HEK293 (cell line): Measurements from ENCODE around the gene ADIG.

Experiments
- CTCF ChIA-PET: fragments of 350-600 bp; formaldehyde crosslinking; extraction: SDS; loops from one replicate; lab custom pipeline; 2021; ENCODE audit warnings: antibody characterized with exemption; lab: Yijun Ruan, JAX
- POLR2A ChIA-PET: fragments of 300-600 bp; formaldehyde crosslinking; extraction: SDS; loops from one replicate; lab custom pipeline; 2020; ENCODE audit warnings: antibody characterized with exemption, inconsistent platforms; lab: Yijun Ruan, JAX
- H3K27ac ChIP-seq: fragments of 200-500 bp; sonication (Bioruptor generic); 2 replicates; pipeline ENCODE4 v1.5.1; 2014; ENCODE audit warnings: low read depth, low read length, control low read depth, inconsistent platforms; ENCODE audit errors: extremely low read depth
- H3K36me3 ChIP-seq, 2 experiments: fragments of 200-500 bp in 1 of 2; sonication (Bioruptor generic) in 1 of 2; 1 replicate in 1 of 2; 2 replicates in 1 of 2; pipeline ENCODE4 v1.5.1; 2014 to 2017; ENCODE audit warnings: inconsistent platforms in 2 of 2, low read length in 2 of 2; ENCODE audit not compliant: control insufficient read depth in 2 of 2, insufficient read depth in 1 of 2
- H3K4me1 ChIP-seq: fragments of 200-500 bp; sonication (Bioruptor generic); 2 replicates; pipeline ENCODE4 v1.5.1; 2014; ENCODE audit warnings: mild to moderate bottlenecking, low read length, inconsistent platforms; ENCODE audit not compliant: control insufficient read depth, insufficient read depth
- H3K4me3 ChIP-seq: 2 replicates; pipeline ENCODE4 v1.5.1; 2011; ENCODE audit warnings: low read depth, mild to moderate bottlenecking, control low read depth, low read length, moderate library complexity
- H3K9me3 ChIP-seq: fragments of 200-500 bp; sonication (Bioruptor generic); 2 replicates; pipeline ENCODE4 v1.5.1; 2014; ENCODE audit warnings: low read depth, low read length, inconsistent platforms; ENCODE audit not compliant: control insufficient read depth, insufficient read depth
- FEZF1 ChIP-seq: fragments of 450-650 bp; formaldehyde crosslinking; IDR thresholded peaks from 2 replicates; pipeline ENCODE4 v1.5.1; 2016; ENCODE audit warnings: missing biosample characterization, missing genetic modification characterization
- GLIS1 ChIP-seq: fragments of 450-650 bp; formaldehyde crosslinking; IDR thresholded peaks from 2 replicates; pipeline ENCODE4 v1.5.1; 2016; ENCODE audit warnings: missing biosample characterization, missing genetic modification characterization
- HOXC10 ChIP-seq: sonication (generic); formaldehyde crosslinking; IDR thresholded peaks from 2 replicates; pipeline ENCODE4 v1.8.1; 2023; ENCODE audit warnings: mild to moderate bottlenecking, missing genetic modification reagents
- KLF7 ChIP-seq: fragments of 450-650 bp; formaldehyde crosslinking; IDR thresholded peaks from 2 replicates; pipeline ENCODE4 v1.5.1; 2016; ENCODE audit warnings: missing biosample characterization, missing genetic modification characterization, borderline replicate concordance
- ZFP3 ChIP-seq: fragments of 450-650 bp; formaldehyde crosslinking; IDR thresholded peaks from 2 replicates; pipeline ENCODE4 v1.5.1; 2016; ENCODE audit warnings: low read depth, missing biosample characterization, missing genetic modification characterization
- ZFP37 ChIP-seq: fragments of 450-650 bp; formaldehyde crosslinking; IDR thresholded peaks from 2 replicates; pipeline ENCODE4 v1.5.1; 2016; ENCODE audit warnings: missing biosample characterization, missing genetic modification characterization
- ZFP69B ChIP-seq: fragments of 450-650 bp; formaldehyde crosslinking; IDR thresholded peaks from 2 replicates; pipeline ENCODE4 v1.5.1; 2016; ENCODE audit warnings: missing biosample characterization, missing genetic modification characterization
- ZNF10 ChIP-seq: fragments of 450-650 bp; formaldehyde crosslinking; IDR thresholded peaks from 2 replicates; pipeline ENCODE4 v1.5.1; 2017; ENCODE audit warnings: missing biosample characterization, missing genetic modification characterization
- ZNF112 ChIP-seq: fragments of 450-650 bp; formaldehyde crosslinking; IDR thresholded peaks from 2 replicates; pipeline ENCODE4 v1.5.0; 2017; ENCODE audit warnings: missing biosample characterization, missing genetic modification characterization
- ZNF16 ChIP-seq: fragments of 450-650 bp; formaldehyde crosslinking; IDR thresholded peaks from 2 replicates; pipeline ENCODE4 v1.5.1; 2016; ENCODE audit warnings: low read depth, missing biosample characterization, missing genetic modification characterization
- ZNF175 ChIP-seq: fragments of 450-650 bp; formaldehyde crosslinking; IDR thresholded peaks from 2 replicates; pipeline ENCODE4 v1.5.1; 2016; ENCODE audit warnings: missing biosample characterization, missing genetic modification characterization
- ZNF184 ChIP-seq: fragments of 450-650 bp; IDR thresholded peaks from 2 replicates; pipeline ENCODE4 v1.5.1; 2018; ENCODE audit warnings: missing biosample characterization, mild to moderate bottlenecking, missing genetic modification characterization
- ZNF341 ChIP-seq: fragments of 450-650 bp; formaldehyde crosslinking; IDR thresholded peaks from 2 replicates; pipeline ENCODE4; 2016; ENCODE audit warnings: low read depth, missing biosample characterization, missing genetic modification characterization
- ZNF350 ChIP-seq: fragments of 450-650 bp; formaldehyde crosslinking; IDR thresholded peaks from 2 replicates; pipeline ENCODE4 v1.5.0; 2017; ENCODE audit warnings: missing biosample characterization, mild to moderate bottlenecking, missing genetic modification characterization
- ZNF366 ChIP-seq: fragments of 450-650 bp; formaldehyde crosslinking; conservative IDR thresholded peaks from 2 replicates; pipeline ENCODE4 v1.5.1; 2016; ENCODE audit warnings: missing biosample characterization, missing genetic modification characterization
- ZNF423 ChIP-seq: fragments of 450-650 bp; formaldehyde crosslinking; IDR thresholded peaks from 2 replicates; pipeline ENCODE4 v1.5.1; 2016; ENCODE audit warnings: missing biosample characterization, missing genetic modification characterization
- ZNF658 ChIP-seq: fragments of 450-650 bp; formaldehyde crosslinking; IDR thresholded peaks from 2 replicates; pipeline ENCODE4; 2016; ENCODE audit warnings: missing biosample characterization, missing genetic modification characterization
- ZNF837 ChIP-seq: fragments of 450-650 bp; formaldehyde crosslinking; IDR thresholded peaks from 2 replicates; pipeline ENCODE4 v1.5.1; 2016; ENCODE audit warnings: missing biosample characterization, missing genetic modification characterization
- TF ChIP-seq, protein P1 (sequence below): fragments of 450-650 bp; formaldehyde crosslinking; IDR thresholded peaks from 2 replicates; pipeline ENCODE4 v1.5.0; 2017; ENCODE audit warnings: missing biosample characterization, missing genetic modification characterization, borderline replicate concordance
- TF ChIP-seq, protein P2 (sequence below): fragments of 450-650 bp; IDR thresholded peaks from 2 replicates; pipeline ENCODE4 v1.5.1; 2018; ENCODE audit warnings: missing biosample characterization, mild to moderate bottlenecking, missing genetic modification characterization

ADIG gene

DNA sequence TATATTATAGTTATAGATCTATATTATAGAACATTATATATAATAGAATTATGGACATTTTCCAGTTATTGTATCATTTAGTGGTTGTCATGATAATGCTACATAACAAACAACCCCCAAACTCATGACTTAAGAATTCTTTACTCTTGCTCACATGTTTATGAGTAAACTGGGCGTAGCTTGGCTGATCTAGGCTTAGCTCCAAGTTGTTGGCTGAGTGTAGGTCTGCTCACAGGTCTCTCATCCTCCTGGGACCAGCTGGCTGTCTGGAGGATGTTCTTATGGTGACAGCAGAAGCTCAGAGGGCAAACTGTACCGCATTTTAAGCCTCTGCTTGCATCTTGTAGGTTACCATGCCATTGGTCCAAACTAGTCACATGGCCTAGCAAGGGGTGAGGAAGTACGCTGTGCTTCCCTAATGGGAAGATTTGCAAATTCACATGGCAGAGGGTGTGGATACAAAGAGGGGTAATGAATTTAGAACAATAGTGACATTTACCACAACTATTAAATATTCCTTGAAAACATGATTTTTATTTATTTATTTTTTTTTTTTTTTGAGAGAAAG is 54.8 kb downstream of the ADIG start:
- H3K27ac ChIP-seq, result no peak overlapping the region
- no peaks in the 10 kb centered on the region for H3K9me3 ChIP-seq
- ChIA-PET CTCF (interaction anchor here (1.0 kb wide), 1 partner anchor 189 kb away, joined by 3 read pairs; no protein-coding TSS in a partner anchor), POLR2A (no interaction called here)
- TF ChIP-seq ZNF112 (no peak), ZFP3 (tag by site-specific recombination) (no peak), FEZF1 (tag by site-specific recombination) (no peak), ZNF341 (tag by site-specific recombination) (no peak), ZFP37 (no peak), ZNF184 (tag by site-specific recombination) (no peak), ZFP69B (tag by site-specific recombination) (no peak), ZNF366 (tag by site-specific recombination) (no peak), ZNF175 (tag by site-specific recombination) (no peak), GLIS1 (tag by site-specific recombination) (no peak), ZNF10 (tag by site-specific recombination) (no peak), ZNF350 (no peak), ZNF658 (tag by site-specific recombination) (no peak), ZNF837 (tag by site-specific recombination) (no peak), ZNF423 (tag by site-specific recombination) (no peak), HOXC10 (CRISPR knock-in tag) (no peak), KLF7 (tag by site-specific recombination) (no peak), ZNF16 (tag by site-specific recombination) (no peak)
- TF ChIP-seq, protein P1, sequence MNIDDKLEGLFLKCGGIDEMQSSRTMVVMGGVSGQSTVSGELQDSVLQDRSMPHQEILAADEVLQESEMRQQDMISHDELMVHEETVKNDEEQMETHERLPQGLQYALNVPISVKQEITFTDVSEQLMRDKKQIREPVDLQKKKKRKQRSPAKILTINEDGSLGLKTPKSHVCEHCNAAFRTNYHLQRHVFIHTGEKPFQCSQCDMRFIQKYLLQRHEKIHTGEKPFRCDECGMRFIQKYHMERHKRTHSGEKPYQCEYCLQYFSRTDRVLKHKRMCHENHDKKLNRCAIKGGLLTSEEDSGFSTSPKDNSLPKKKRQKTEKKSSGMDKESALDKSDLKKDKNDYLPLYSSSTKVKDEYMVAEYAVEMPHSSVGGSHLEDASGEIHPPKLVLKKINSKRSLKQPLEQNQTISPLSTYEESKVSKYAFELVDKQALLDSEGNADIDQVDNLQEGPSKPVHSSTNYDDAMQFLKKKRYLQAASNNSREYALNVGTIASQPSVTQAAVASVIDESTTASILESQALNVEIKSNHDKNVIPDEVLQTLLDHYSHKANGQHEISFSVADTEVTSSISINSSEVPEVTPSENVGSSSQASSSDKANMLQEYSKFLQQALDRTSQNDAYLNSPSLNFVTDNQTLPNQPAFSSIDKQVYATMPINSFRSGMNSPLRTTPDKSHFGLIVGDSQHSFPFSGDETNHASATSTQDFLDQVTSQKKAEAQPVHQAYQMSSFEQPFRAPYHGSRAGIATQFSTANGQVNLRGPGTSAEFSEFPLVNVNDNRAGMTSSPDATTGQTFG (tag by site-specific recombination), result no peak
- TF ChIP-seq, protein P2, sequence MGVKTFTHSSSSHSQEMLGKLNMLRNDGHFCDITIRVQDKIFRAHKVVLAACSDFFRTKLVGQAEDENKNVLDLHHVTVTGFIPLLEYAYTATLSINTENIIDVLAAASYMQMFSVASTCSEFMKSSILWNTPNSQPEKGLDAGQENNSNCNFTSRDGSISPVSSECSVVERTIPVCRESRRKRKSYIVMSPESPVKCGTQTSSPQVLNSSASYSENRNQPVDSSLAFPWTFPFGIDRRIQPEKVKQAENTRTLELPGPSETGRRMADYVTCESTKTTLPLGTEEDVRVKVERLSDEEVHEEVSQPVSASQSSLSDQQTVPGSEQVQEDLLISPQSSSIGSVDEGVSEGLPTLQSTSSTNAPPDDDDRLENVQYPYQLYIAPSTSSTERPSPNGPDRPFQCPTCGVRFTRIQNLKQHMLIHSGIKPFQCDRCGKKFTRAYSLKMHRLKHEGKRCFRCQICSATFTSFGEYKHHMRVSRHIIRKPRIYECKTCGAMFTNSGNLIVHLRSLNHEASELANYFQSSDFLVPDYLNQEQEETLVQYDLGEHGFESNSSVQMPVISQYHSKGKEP, result no peak
- H3K4me3 ChIP-seq, result no peak overlapping the region
- no peaks in the 10 kb centered on the region for H3K36me3 ChIP-seq
- H3K4me1 ChIP-seq, result no peaks in the 10 kb centered on the region
